Liver (tissue), 3 donors: Measurements from ENCODE around the gene ZNF219.

Source experiments
- EGR1 ChIP-seq, 2 donors: IDR thresholded peaks; 2 replicates each; pipeline ENCODE4 v1.6.1; 2016 to 2018; ENCODE audit warnings: antibody characterized with exemption in 2 of 2, low read depth in 2 of 2
- GABPA ChIP-seq, 2 donors: IDR thresholded peaks in 1 of 2; conservative IDR thresholded peaks in 1 of 2; 2 replicates each; pipeline ENCODE4 v1.6.1; 2016; ENCODE audit warnings: antibody characterized with exemption in 2 of 2, mild to moderate bottlenecking in 1 of 2, moderate library complexity in 1 of 2
- JUND ChIP-seq, 2 donors: IDR thresholded peaks; 2 replicates each; pipeline ENCODE4 v1.6.1; 2016; ENCODE audit warnings: antibody characterized with exemption in 2 of 2
- TAF1 ChIP-seq: conservative IDR thresholded peaks from 2 replicates; pipeline ENCODE4 v1.6.1; 2016; ENCODE audit warnings: antibody characterized with exemption, mild to moderate bottlenecking
- YY1 ChIP-seq: IDR thresholded peaks from 2 replicates; pipeline ENCODE4 v1.6.1; 2016; ENCODE audit warnings: antibody characterized with exemption, mild to moderate bottlenecking
- TF ChIP-seq, protein P1 (sequence below): fragments of 150-350 bp; IDR thresholded peaks from 2 replicates; pipeline ENCODE4 v1.5.1; 2017; ENCODE audit warnings: improper control_type of control experiment, low read depth, low read length; ENCODE audit not compliant: missing input control
- TF ChIP-seq, protein P2 (sequence below): IDR thresholded peaks from 2 replicates; pipeline ENCODE4 v1.6.1; 2016; ENCODE audit warnings: antibody characterized with exemption
- donor health status: healthy.
- donor health status: healthy.

DNA sequence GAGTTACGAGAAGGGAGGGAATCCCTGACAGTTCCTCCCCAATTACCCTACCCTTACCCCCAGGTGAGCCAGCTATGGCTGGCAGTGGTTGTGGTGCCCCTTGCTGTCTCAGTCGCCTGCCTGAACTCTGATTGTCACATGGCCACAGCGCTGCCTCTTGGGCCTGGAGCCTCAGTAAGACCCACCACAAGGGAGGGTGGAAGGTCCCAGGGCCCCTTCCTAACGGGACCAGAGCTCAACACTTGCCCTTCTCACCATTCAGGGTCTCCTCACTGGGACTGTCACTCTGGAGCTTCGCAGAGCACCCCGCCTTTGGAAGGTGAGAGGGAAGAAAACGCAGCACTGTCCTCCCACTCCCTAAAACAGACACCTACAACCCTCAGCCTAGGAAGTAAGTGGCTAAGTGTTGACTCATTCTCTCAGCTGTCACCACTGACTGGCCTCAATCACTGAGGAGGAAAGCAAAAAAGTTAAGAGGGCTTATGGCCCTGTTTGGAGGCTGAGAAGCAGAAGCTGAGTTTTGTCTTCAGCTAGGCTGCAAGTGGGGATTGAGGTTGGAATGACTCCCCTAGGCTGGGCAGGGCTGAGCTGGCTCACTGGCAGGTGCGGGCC, 3.5 kb upstream of the ZNF219 start:
- TF ChIP-seq, protein P1, sequence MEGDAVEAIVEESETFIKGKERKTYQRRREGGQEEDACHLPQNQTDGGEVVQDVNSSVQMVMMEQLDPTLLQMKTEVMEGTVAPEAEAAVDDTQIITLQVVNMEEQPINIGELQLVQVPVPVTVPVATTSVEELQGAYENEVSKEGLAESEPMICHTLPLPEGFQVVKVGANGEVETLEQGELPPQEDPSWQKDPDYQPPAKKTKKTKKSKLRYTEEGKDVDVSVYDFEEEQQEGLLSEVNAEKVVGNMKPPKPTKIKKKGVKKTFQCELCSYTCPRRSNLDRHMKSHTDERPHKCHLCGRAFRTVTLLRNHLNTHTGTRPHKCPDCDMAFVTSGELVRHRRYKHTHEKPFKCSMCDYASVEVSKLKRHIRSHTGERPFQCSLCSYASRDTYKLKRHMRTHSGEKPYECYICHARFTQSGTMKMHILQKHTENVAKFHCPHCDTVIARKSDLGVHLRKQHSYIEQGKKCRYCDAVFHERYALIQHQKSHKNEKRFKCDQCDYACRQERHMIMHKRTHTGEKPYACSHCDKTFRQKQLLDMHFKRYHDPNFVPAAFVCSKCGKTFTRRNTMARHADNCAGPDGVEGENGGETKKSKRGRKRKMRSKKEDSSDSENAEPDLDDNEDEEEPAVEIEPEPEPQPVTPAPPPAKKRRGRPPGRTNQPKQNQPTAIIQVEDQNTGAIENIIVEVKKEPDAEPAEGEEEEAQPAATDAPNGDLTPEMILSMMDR = no peak
- TF ChIP-seq EGR1 (IDR thresholded peaks at IDR 0.05; ENCODE audit: low read depth in 2 of 2) = no peak
- no peak for TF ChIP-seq TAF1
- TF ChIP-seq GABPA (IDR thresholded peaks at IDR 0.05 in 1 of 2, conservative IDR thresholded peaks at IDR 0.05 in 1 of 2) = no peak
- TF ChIP-seq, protein P2, sequence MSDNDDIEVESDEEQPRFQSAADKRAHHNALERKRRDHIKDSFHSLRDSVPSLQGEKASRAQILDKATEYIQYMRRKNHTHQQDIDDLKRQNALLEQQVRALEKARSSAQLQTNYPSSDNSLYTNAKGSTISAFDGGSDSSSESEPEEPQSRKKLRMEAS = no peak
- no peak for TF ChIP-seq JUND (IDR thresholded peaks at IDR 0.05)
- TF ChIP-seq YY1 = no peak
